BJ (cell line): ENCODE data around the gene HTT. TPM values are rescaled to one million over a fixed set of nuclear protein-coding genes. Genes with fewer than 3 reads are reported as not detected.

Experiments
- CTCF ChIA-PET: fragments of 350-600 bp; formaldehyde crosslinking; extraction: SDS; loops from one replicate; lab custom pipeline; 2021; ENCODE audit warnings: antibody characterized with exemption, inconsistent platforms; lab: Yijun Ruan, JAX
- POLR2A ChIA-PET: fragments of 300-600 bp; sonication (Branson Sonifier 250); formaldehyde crosslinking; extraction: SDS; loops from one replicate; lab custom pipeline; 2021; ENCODE audit warnings: antibody characterized with exemption; lab: Charles Lee
- DNase-seq: peaks from one replicate; pipeline ENCODE4 v3.0.0-alpha.2; 2011; ENCODE audit warnings: low read depth
- H3K27me3 ChIP-seq: 2 replicates; pipeline ENCODE4 v1.6.0; 2011; ENCODE audit warnings: low read length; ENCODE audit not compliant: control insufficient read depth, insufficient read depth
- H3K36me3 ChIP-seq: 2 replicates; pipeline ENCODE4 v1.5.1; 2011; ENCODE audit warnings: low read length; ENCODE audit not compliant: control insufficient read depth, insufficient read depth
- H3K4me3 ChIP-seq: 2 replicates; pipeline ENCODE4 v1.5.1; 2011; ENCODE audit warnings: low read depth, mild to moderate bottlenecking, control low read depth, low read length
- CTCF ChIP-seq: IDR thresholded peaks from 2 replicates; pipeline ENCODE4 v1.5.1; 2011; ENCODE audit warnings: low read depth, mild to moderate bottlenecking, control low read depth, inconsistent platforms, low read length, moderate library complexity; ENCODE audit not compliant: insufficient read depth
- polyA plus RNA-seq: library from polyadenylated mRNA; depleted of rRNA; stranded (reverse); fragments of >200 nt; gene quantifications from 2 replicates; pipeline ENCODE4 v1.2.3, GENCODE V29; 2011

The HTT gene
- polyA plus RNA-seq, 1 experiment, result 13.6 TPM

- Histone ChIP-seq H3K4me3 (no peak overlapping the region), H3K27me3 (no peaks in the 10 kb centered on the region; the same call in 1 of the 2 replicates), H3K36me3 (no peaks in the 10 kb centered on the region)
- CTCF ChIA-PET, result no interaction called here
- no peak for DNase-seq
- POLR2A ChIA-PET, result no interaction called here
- TF ChIP-seq CTCF, result no peak
These were observed 187.1 kb downstream of the HTT start for GRCh38 chr4:3261411-3262207.

- DNase-seq, result no peak
- H3K36me3 ChIP-seq, result no peaks in the 10 kb centered on the region
- CTCF ChIA-PET, result no interaction called here
- H3K4me3 ChIP-seq, result no peak overlapping the region
- POLR2A ChIA-PET, result no interaction called here
- no peaks in the 10 kb centered on the region; the same call in 1 of the 2 replicates for H3K27me3 ChIP-seq
- TF ChIP-seq CTCF, result no peak
These were observed 187.9 kb downstream of the HTT start for GRCh38 chr4:3262208-3263052.

GRCh38 chr4:3263053-3263875 lies 188.8 kb downstream of the HTT start:
- TF ChIP-seq CTCF, result no peak

GRCh38 chr4:3263876-3264193 lies 189.4 kb downstream of the HTT start:
- no peaks in the 10 kb centered on the region for H3K36me3 ChIP-seq
- no peak overlapping the region for H3K4me3 ChIP-seq
- no peak for DNase-seq
- CTCF ChIA-PET, result no interaction called here
- H3K27me3 ChIP-seq, result no peaks in the 10 kb centered on the region; the same call in 1 of the 2 replicates
- TF ChIP-seq CTCF, result no peak
- POLR2A ChIA-PET, result no interaction called here

More at GRCh38 chr4:3263053-3263875, 188.8 kb downstream of the HTT start:
- DNase-seq, result no peak
- Histone ChIP-seq H3K36me3 (no peaks in the 10 kb centered on the region), H3K4me3 (no peak overlapping the region), H3K27me3 (no peaks in the 10 kb centered on the region; the same call in 1 of the 2 replicates)
- ChIA-PET CTCF (no interaction called here), POLR2A (no interaction called here)
